Neuronal stem cell (in vitro differentiated cells): ENCODE measurements around the gene SLIT3.

Experiments
- DNase-seq: peaks from one replicate; pipeline ENCODE4 v3.0.0-alpha.2; 2013; ENCODE audit warnings: low spot score
- H2AFZ ChIP-seq: one replicate; pipeline ENCODE4 v1.6.1; 2013; ENCODE audit warnings: mild to moderate bottlenecking, low read length, inconsistent platforms
- H2AK5ac ChIP-seq: 2 replicates; pipeline ENCODE4 v1.6.1; 2013; ENCODE audit warnings: low read depth, mild to moderate bottlenecking, inconsistent platforms, low read length, moderate library complexity, mixed read lengths
- H2BK120ac ChIP-seq: 2 replicates; pipeline ENCODE4 v1.6.1; 2013; ENCODE audit warnings: low read depth, mild to moderate bottlenecking, inconsistent platforms, low read length, moderate library complexity, mixed read lengths
- H2BK12ac ChIP-seq: one replicate; pipeline ENCODE4 v1.6.1; 2013; ENCODE audit warnings: low read length, inconsistent platforms
- H2BK15ac ChIP-seq: 2 replicates; pipeline ENCODE4 v1.6.1; 2013; ENCODE audit warnings: mild to moderate bottlenecking, low read length, inconsistent platforms, mixed read lengths
- H2BK5ac ChIP-seq: one replicate; pipeline ENCODE4 v1.6.1; 2013; ENCODE audit warnings: inconsistent platforms, mild to moderate bottlenecking, low read length, moderate library complexity
- H3K14ac ChIP-seq: one replicate; pipeline ENCODE4 v1.6.1; 2013; ENCODE audit warnings: low read length, inconsistent platforms
- H3K18ac ChIP-seq: 2 replicates; pipeline ENCODE4 v1.6.1; 2013; ENCODE audit warnings: low read length, inconsistent platforms
- H3K23ac ChIP-seq: 2 replicates; pipeline ENCODE4 v1.6.1; 2013; ENCODE audit warnings: low read depth, mild to moderate bottlenecking, mixed read lengths, low read length, inconsistent platforms; ENCODE audit not compliant: poor library complexity
- H3K27ac ChIP-seq: replicated peaks from 3 replicates; pipeline ENCODE4 v1.5.1; 2013; ENCODE audit warnings: low read length, inconsistent platforms
- H3K27me3 ChIP-seq, 3 experiments: 2 replicates each; pipeline ENCODE4 v1.6.1; 2013; ENCODE audit warnings: low read length in 3 of 3, mild to moderate bottlenecking in 2 of 3, inconsistent platforms in 1 of 3, low read depth in 1 of 3, mixed read lengths in 1 of 3, moderate library complexity in 1 of 3; ENCODE audit not compliant: control insufficient read depth in 3 of 3, insufficient read depth in 3 of 3
- H3K36me3 ChIP-seq, 2 donors: replicated peaks in 1 of 2; 2 replicates each; pipeline ENCODE4 v1.6.1; 2013; ENCODE audit warnings: low read length in 2 of 2; ENCODE audit not compliant: control insufficient read depth in 2 of 2, insufficient read depth in 2 of 2
- H3K4ac ChIP-seq: 2 replicates; pipeline ENCODE4 v1.6.1; 2013; ENCODE audit warnings: inconsistent platforms, mild to moderate bottlenecking, low read length, moderate library complexity
- H3K4me1 ChIP-seq, 2 donors: 1 replicate in 1 of 2; 2 replicates in 1 of 2; pipeline ENCODE4 v1.6.1; 2013; ENCODE audit warnings: low read length in 2 of 2, low read depth in 1 of 2; ENCODE audit not compliant: control insufficient read depth in 2 of 2, insufficient read depth in 1 of 2
- H3K4me2 ChIP-seq: one replicate; pipeline ENCODE4 v1.6.1; 2013; ENCODE audit warnings: mild to moderate bottlenecking, low read length, inconsistent platforms; ENCODE audit not compliant: insufficient read depth, poor library complexity, severe bottlenecking
- H3K4me3 ChIP-seq, 2 donors: 2 replicates each; pipeline ENCODE4 v1.5.1; 2013; ENCODE audit warnings: low read length in 2 of 2, mild to moderate bottlenecking in 2 of 2, inconsistent platforms in 1 of 2, moderate library complexity in 1 of 2
- H3K79me1 ChIP-seq: one replicate; pipeline ENCODE4 v1.6.1; 2013; ENCODE audit warnings: low read depth, mild to moderate bottlenecking, inconsistent platforms, low read length, moderate library complexity
- H3K9ac ChIP-seq: one replicate; pipeline ENCODE4 v1.6.1; 2013; ENCODE audit warnings: mild to moderate bottlenecking, low read depth, low read length, inconsistent platforms; ENCODE audit not compliant: poor library complexity
- H3K9me3 ChIP-seq, 2 donors: replicated peaks in 1 of 2; 2 replicates each; pipeline versions ENCODE3 to v1.6.1; 2013; ENCODE audit warnings: low read length in 2 of 2, mild to moderate bottlenecking in 2 of 2, inconsistent platforms in 1 of 2, low read depth in 1 of 2, mixed read lengths in 1 of 2, moderate library complexity in 1 of 2; ENCODE audit not compliant: control insufficient read depth in 2 of 2, insufficient read depth in 1 of 2
- H4K8ac ChIP-seq: one replicate; pipeline ENCODE4 v1.6.1; 2013; ENCODE audit warnings: low read depth, mild to moderate bottlenecking, inconsistent platforms, low read length, moderate library complexity
- H4K91ac ChIP-seq: one replicate; pipeline ENCODE4 v1.6.1; 2013; ENCODE audit warnings: low read length, low read depth, mild to moderate bottlenecking, inconsistent platforms; ENCODE audit not compliant: poor library complexity
- WGBS, 2 donors: extraction: QIAGEN DNeasy Blood & Tissue Kit; methylation state at CpG; one replicate each; pipeline ENCODE4 v1.1.7; 2013; ENCODE audit warnings: missing lambda C conversion rate in 2 of 2, mixed read lengths in 1 of 2; ENCODE audit not compliant: insufficient read length in 2 of 2, insufficient replicate concordance in 1 of 2; ENCODE audit errors: extremely low coverage in 2 of 2; 5-methylcytosine and 5-hydroxymethylcytosine counted together

SLIT3 gene

GRCh38 chr5:169101966-169102365, 199.0 kb downstream of the SLIT3 start:
- no peak overlapping the region for H2BK12ac ChIP-seq
- H3K4me3 ChIP-seq = no peak overlapping the region
- no peak overlapping the region for H4K91ac ChIP-seq
- no peak overlapping the region for H2AFZ ChIP-seq
- no peak overlapping the region for H2BK5ac ChIP-seq
- H2BK120ac ChIP-seq = no peak overlapping the region
- no peak overlapping the region for H3K23ac ChIP-seq
- no peak overlapping the region for H4K8ac ChIP-seq
- no peak overlapping the region for H3K14ac ChIP-seq
- H3K9me3 ChIP-seq = no peaks in the 10 kb centered on the region
- H3K4ac ChIP-seq = no peak overlapping the region
- DNase-seq = no peak
- H3K27me3 ChIP-seq = peaks cover 0 to 3% (median 0%) of the 10 kb centered on the region in 3 experiments
- no peak overlapping the region for H2BK15ac ChIP-seq
- no peaks in the 10 kb centered on the region for H3K36me3 ChIP-seq
- no peak overlapping the region for H2AK5ac ChIP-seq
- H3K9ac ChIP-seq = no peak overlapping the region
- H3K4me1 ChIP-seq = peaks cover 0 to 1% of the 10 kb centered on the region in 2 donors
- WGBS, 2 donors = no CpG with 5 or more reads among the region's 2 CpGs
- H3K79me1 ChIP-seq = no peaks in the 10 kb centered on the region
- H3K18ac ChIP-seq = no peak overlapping the region
- H3K4me2 ChIP-seq = no peak overlapping the region
- H3K27ac ChIP-seq = no peak overlapping the region

GRCh38 chr5:169100735-169101075, 200.2 kb downstream of the SLIT3 start:
- Histone ChIP-seq H2BK5ac (no peak overlapping the region), H3K79me1 (no peaks in the 10 kb centered on the region), H3K9ac (no peak overlapping the region), H3K23ac (no peak overlapping the region), H4K8ac (no peak overlapping the region), H3K14ac (no peak overlapping the region), H3K27me3 (peaks cover 0 to 3% (median 0%) of the 10 kb centered on the region in 3 experiments), H2AFZ (no peak overlapping the region), H2BK12ac (no peak overlapping the region), H3K4me1 (peaks cover 0 to 1% of the 10 kb centered on the region in 2 donors), H3K18ac (no peak overlapping the region), H3K4ac (no peak overlapping the region), H2BK15ac (no peak overlapping the region), H3K4me3 (no peak overlapping the region), H3K27ac (no peak overlapping the region), H3K9me3 (no peaks in the 10 kb centered on the region), H3K36me3 (no peaks in the 10 kb centered on the region), H2AK5ac (no peak overlapping the region), H4K91ac (no peak overlapping the region), H2BK120ac (no peak overlapping the region), H3K4me2 (no peak overlapping the region)
- WGBS, 2 donors = no CpG with 5 or more reads among the region's 2 CpGs
- no peak for DNase-seq

GRCh38 chr5:169099801-169100734, 200.9 kb downstream of the SLIT3 start:
- no peak overlapping the region for H3K14ac ChIP-seq
- H2AFZ ChIP-seq = no peak overlapping the region
- H3K23ac ChIP-seq = no peak overlapping the region
- H2BK12ac ChIP-seq = no peak overlapping the region
- peaks cover 0 to 1% of the 10 kb centered on the region in 2 donors for H3K4me1 ChIP-seq
- DNase-seq = no peak
- H2BK120ac ChIP-seq = no peak overlapping the region
- no peak overlapping the region for H3K4me2 ChIP-seq
- H3K9ac ChIP-seq = no peak overlapping the region
- WGBS, 2 donors = no CpG with 5 or more reads among the region's 10 CpGs
- H4K8ac ChIP-seq = no peak overlapping the region
- H2BK15ac ChIP-seq = no peak overlapping the region
- H3K36me3 ChIP-seq = no peaks in the 10 kb centered on the region
- H4K91ac ChIP-seq = no peak overlapping the region
- no peak overlapping the region for H2AK5ac ChIP-seq
- no peaks in the 10 kb centered on the region for H3K79me1 ChIP-seq
- H3K4ac ChIP-seq = no peak overlapping the region
- no peak overlapping the region for H2BK5ac ChIP-seq
- no peak overlapping the region for H3K18ac ChIP-seq
- H3K9me3 ChIP-seq = no peaks in the 10 kb centered on the region
- H3K4me3 ChIP-seq = peak overlapping the region in 1 of 2 donors; percentile 54
- peaks cover 0 to 3% (median 0%) of the 10 kb centered on the region in 3 experiments for H3K27me3 ChIP-seq
- no peak overlapping the region for H3K27ac ChIP-seq

- H2BK12ac ChIP-seq = no peak overlapping the region
Measured at GRCh38 chr5:169098331-169099121, 202.4 kb downstream of the SLIT3 start.

More at GRCh38 chr5:169098331-169099121, 202.4 kb downstream of the SLIT3 start:
- Histone ChIP-seq H3K18ac (no peak overlapping the region), H4K91ac (no peak overlapping the region), H3K9ac (no peak overlapping the region), H3K79me1 (no peaks in the 10 kb centered on the region), H3K23ac (no peak overlapping the region), H4K8ac (no peak overlapping the region), H3K9me3 (no peaks in the 10 kb centered on the region), H3K4ac (no peak overlapping the region), H3K4me2 (no peak overlapping the region), H3K27ac (no peak overlapping the region), H2AFZ (no peak overlapping the region), H2BK5ac (no peak overlapping the region), H3K4me3 (no peak overlapping the region), H3K14ac (no peak overlapping the region), H3K36me3 (no peaks in the 10 kb centered on the region), H3K27me3 (peaks cover 0 to 3% (median 0%) of the 10 kb centered on the region in 3 experiments), H2BK15ac (no peak overlapping the region), H2BK120ac (no peak overlapping the region), H3K4me1 (peaks cover 0 to 1% of the 10 kb centered on the region in 2 donors), H2AK5ac (no peak overlapping the region)
- no peak for DNase-seq
- no CpG with 5 or more reads among the region's 12 CpGs for WGBS, 2 donors
